ENCODE data around the gene OR9A2. TPM values are rescaled to one million over a fixed set of nuclear protein-coding genes. Genes with fewer than 3 reads are reported as not detected.

The OR9A2 gene
- total RNA-seq, 2 donors from 2014 or later: 0.24 TPM; not detected in 1

Other genes with a start within 250 kb of the OR9A2 start
- gene EPHB6, start 172.1 kb downstream of the OR9A2 start, total RNA-seq: 10 to 100 TPM in 1 of 2 donors, 1 to 10 TPM in 1; 8.0 to 14.9 TPM
- under 1 TPM in 1 of 2 donors, not detected in 1; 0.16 TPM for gene TRPV6, start 141.4 kb downstream of the OR9A2 start, total RNA-seq
- under 1 TPM in 1 of 2 donors, not detected in 1; 0.13 TPM for gene TRPV5, start 93.4 kb downstream of the OR9A2 start, total RNA-seq
- gene LLCFC1, start 87.6 kb downstream of the OR9A2 start, total RNA-seq: not detected
- gene KEL, start 64.8 kb downstream of the OR9A2 start, total RNA-seq: 1 to 10 TPM in 1 of 2 donors, under 1 TPM in 1; 0.24 to 1.9 TPM
- not detected for gene OR6V1, start 25.2 kb upstream of the OR9A2 start, total RNA-seq
- gene PIP, start 104.9 kb upstream of the OR9A2 start, total RNA-seq: not detected
- gene TAS2R39, start 156.3 kb upstream of the OR9A2 start, total RNA-seq: not detected
- gene TAS2R40, start 194.9 kb upstream of the OR9A2 start, total RNA-seq: not detected
- 100 to 1,000 TPM; 214 to 269 TPM for gene GSTK1, start 236.3 kb upstream of the OR9A2 start, total RNA-seq